A673 (cell line): ENCODE data around the gene IQCH. TPM values are rescaled to one million over a fixed set of nuclear protein-coding genes. Genes with fewer than 3 reads are reported as not detected.
"Not testable (repeated sequence)": the region's sequence is repeated elsewhere in the genome, so short reads cannot be mapped to it uniquely, and the experiment has no call there.

Experiments
- BruUV-seq: library from RNA; stranded (reverse); fragments of 400-500 nt; replicated peaks from 2 replicates; lab custom pipeline; 2021; lab: Mats Ljungman, UMichigan
- CTCF ChIA-PET: fragments of 300-600 bp; sonication (Branson Sonifier 250); formaldehyde crosslinking; loops from one replicate; lab custom pipeline; 2022; ENCODE audit warnings: antibody characterized with exemption; lab: Charles Lee
- POLR2A ChIA-PET: fragments of 300-600 bp; sonication (Branson Sonifier 250); formaldehyde crosslinking; loops from one replicate; lab custom pipeline; 2022; ENCODE audit warnings: antibody characterized with exemption; ENCODE audit not compliant: low non-redundant PET; lab: Charles Lee
- DNase-seq: peaks from one replicate; pipeline ENCODE4 v3.0.0-alpha.2; 2015; ENCODE audit warnings: low spot score
- H3K27ac ChIP-seq: fragments of 200-600 bp; sonication (generic); 2 replicates; pipeline ENCODE4 v1.5.1; 2016; ENCODE audit warnings: mixed run types, low read depth, mild to moderate bottlenecking, mixed read lengths, antibody characterized with exemption, low read length; ENCODE audit not compliant: poor library complexity, severe bottlenecking
- H3K27me3 ChIP-seq: fragments of 200-600 bp; sonication (generic); replicated peaks from 2 replicates; pipeline ENCODE4 v1.6.1; 2017; ENCODE audit warnings: mixed run types, low read depth, mild to moderate bottlenecking, mixed read lengths, antibody characterized with exemption, low read length; ENCODE audit not compliant: insufficient read depth, poor library complexity
- H3K36me3 ChIP-seq: fragments of 200-600 bp; sonication (generic); 2 replicates; pipeline ENCODE4 v1.6.1; 2016; ENCODE audit warnings: mixed run types, mild to moderate bottlenecking, mixed read lengths, antibody characterized with exemption, low read length; ENCODE audit not compliant: insufficient read depth, poor library complexity, severe bottlenecking
- H3K4me1 ChIP-seq: fragments of 200-600 bp; sonication (generic); 2 replicates; pipeline ENCODE4 v1.6.1; 2017; ENCODE audit warnings: mixed run types, mild to moderate bottlenecking, mixed read lengths, antibody characterized with exemption, low read length; ENCODE audit not compliant: insufficient read depth, poor library complexity, severe bottlenecking
- H3K4me3 ChIP-seq: fragments of 200-600 bp; sonication (generic); 2 replicates; pipeline ENCODE4 v1.5.1; 2016; ENCODE audit warnings: low read depth, mixed run types, mild to moderate bottlenecking, mixed read lengths, low read length; ENCODE audit not compliant: poor library complexity, severe bottlenecking
- H3K9me3 ChIP-seq: fragments of 200-600 bp; sonication (generic); 2 replicates; pipeline ENCODE4 v1.6.1; 2016; ENCODE audit warnings: mixed run types, low read depth, mild to moderate bottlenecking, mixed read lengths, antibody characterized with exemption, low read length; ENCODE audit not compliant: poor library complexity, severe bottlenecking
- CTCF ChIP-seq: fragments of 300-800, 200-600 bp; sonication (generic); conservative IDR thresholded peaks from 2 replicates; pipeline ENCODE4 v1.5.1; 2017; ENCODE audit warnings: low read depth, mild to moderate bottlenecking, antibody characterized with exemption, low read length, moderate library complexity, mixed read lengths
- EZH2 ChIP-seq: fragments of 200-600 bp; sonication (generic); IDR thresholded peaks from 2 replicates; pipeline ENCODE4 v1.6.1; 2017; ENCODE audit warnings: borderline replicate concordance, low read depth, mild to moderate bottlenecking, mixed read lengths, antibody characterized with exemption, low read length; ENCODE audit not compliant: poor library complexity, severe bottlenecking
- intact Hi-C: fragments of 100-400 bp; cut with micrococcal nuclease; formaldehyde crosslinking; loops from one replicate; pipeline ENCODE4 v1.10.0; 2022; ENCODE audit not compliant: unreplicated experiment
- total RNA-seq: library from RNA; stranded (reverse); gene quantifications from 2 replicates; pipeline ENCODE4 v1.2.3, GENCODE V29; 2021

Gene IQCH
- total RNA-seq, 1 experiment from 2014 or later, result 1.7 TPM

DNA sequence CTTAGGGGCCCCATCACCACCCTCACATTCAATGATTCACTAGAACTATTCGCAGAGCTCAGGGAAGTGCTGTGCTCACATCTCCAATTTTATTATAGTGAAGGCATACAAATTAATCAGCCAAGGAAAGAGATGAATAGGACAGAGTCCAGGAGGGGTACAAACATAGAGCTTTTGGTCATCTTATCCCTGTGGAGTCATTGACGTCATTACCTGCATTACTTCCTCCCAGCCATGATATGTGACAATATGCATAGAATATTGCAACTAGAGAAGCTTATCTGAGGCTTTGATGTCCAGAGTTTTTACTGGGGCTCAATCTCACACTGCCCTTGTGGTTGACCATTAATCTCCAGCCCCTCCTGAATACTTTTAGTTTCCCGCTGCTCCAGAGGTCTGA, 1.5 kb downstream of the IQCH start:
- intact Hi-C loops, result no loop called here
- no peaks in the 10 kb centered on the region for H3K36me3 ChIP-seq
- H3K4me1 ChIP-seq, result no peaks in the 10 kb centered on the region
- H3K27me3 ChIP-seq, result no peaks in the 10 kb centered on the region
- no peak overlapping the region for H3K4me3 ChIP-seq
- no peak overlapping the region for H3K27ac ChIP-seq
- no peak for DNase-seq
- H3K9me3 ChIP-seq, result no peaks in the 10 kb centered on the region
- POLR2A ChIA-PET, result no interaction called here
- no TSS peak for BruUV-seq
- CTCF ChIA-PET, result no interaction called here
- no peak for TF ChIP-seq EZH2
- no peak for TF ChIP-seq CTCF

DNA sequence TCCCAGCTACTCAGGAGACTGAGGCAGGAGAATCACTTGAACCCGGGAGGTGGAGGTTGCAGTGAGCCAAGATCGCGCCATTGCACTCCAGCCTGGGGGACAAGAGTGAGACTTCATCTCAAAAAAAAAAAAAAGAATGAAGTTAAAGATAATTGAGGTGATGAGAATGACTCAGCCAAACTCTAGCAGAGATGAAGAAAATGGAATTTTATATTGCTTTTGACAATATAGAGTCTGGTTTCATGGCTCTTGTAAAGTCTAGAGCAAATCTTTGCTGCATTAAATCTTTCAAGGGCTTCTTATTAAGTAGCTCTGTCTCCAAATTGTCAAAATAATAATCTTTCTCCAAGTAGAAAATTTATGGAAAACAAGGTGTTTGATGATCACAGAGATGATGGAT, 3.8 kb downstream of the IQCH start:
- BruUV-seq, H3K36me3 ChIP-seq, H3K4me3 ChIP-seq, H3K9me3 ChIP-seq, intact Hi-C loops, DNase-seq, H3K27me3 ChIP-seq, H3K27ac ChIP-seq, POLR2A ChIA-PET, H3K4me1 ChIP-seq: not testable (repeated sequence)
- CTCF ChIA-PET, result interaction anchor here (0.7 kb wide), 1 partner anchor 363 kb away, joined by 3 read pairs; no protein-coding TSS in a partner anchor

GRCh38 chr15:67259379-67259778, 4.8 kb downstream of the IQCH start:
- Histone ChIP-seq H3K4me3 (no peak overlapping the region), H3K36me3 (no peaks in the 10 kb centered on the region), H3K27ac (no peak overlapping the region), H3K27me3 (no peaks in the 10 kb centered on the region), H3K9me3 (no peaks in the 10 kb centered on the region), H3K4me1 (no peaks in the 10 kb centered on the region)
- CTCF ChIA-PET, result no interaction called here
- BruUV-seq, result no TSS peak
- intact Hi-C loops, result no loop called here
- POLR2A ChIA-PET, result interaction anchor here (0.7 kb wide), 1 partner anchor 1911 kb away, joined by 3 read pairs; no protein-coding TSS in a partner anchor
- no peak for DNase-seq
- TF ChIP-seq CTCF (no peak), EZH2 (no peak)

DNA sequence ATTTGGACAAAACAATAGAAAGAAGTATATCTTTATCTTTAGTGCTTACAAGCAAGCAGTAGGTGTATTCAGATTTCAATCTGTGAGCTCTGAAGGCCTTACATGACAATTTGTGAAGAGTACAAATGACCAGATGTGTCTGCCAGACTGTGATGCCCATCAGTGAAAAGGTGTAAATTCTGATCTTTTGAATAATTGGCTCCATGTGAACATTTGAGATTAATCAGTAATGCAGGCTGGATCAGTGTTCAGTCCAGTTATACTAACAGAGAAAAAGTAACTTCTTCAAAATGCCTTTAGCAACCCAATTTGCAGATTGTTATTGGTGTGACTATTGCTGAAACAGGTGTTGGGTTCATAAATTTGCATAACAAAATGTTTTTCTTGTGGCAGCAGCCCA, 5.2 kb downstream of the IQCH start:
- H3K36me3 ChIP-seq, result no peaks in the 10 kb centered on the region
- CTCF ChIA-PET, result no interaction called here
- H3K4me1 ChIP-seq, result no peaks in the 10 kb centered on the region
- H3K27me3 ChIP-seq, result no peaks in the 10 kb centered on the region
- no peak overlapping the region for H3K4me3 ChIP-seq
- intact Hi-C loops, result no loop called here
- DNase-seq, result no peak
- BruUV-seq, result no TSS peak
- no peaks in the 10 kb centered on the region for H3K9me3 ChIP-seq
- TF ChIP-seq EZH2 (no peak), CTCF (no peak)
- POLR2A ChIA-PET, result interaction anchor here (0.7 kb wide), 1 partner anchor 1910 kb away, joined by 3 read pairs; no protein-coding TSS in a partner anchor
- H3K27ac ChIP-seq, result no peak overlapping the region
